ENCODE data around the gene SUPT4H1.
"Not testable (repeated sequence)": the region's sequence is repeated elsewhere in the genome, so short reads cannot be mapped to it uniquely, and the experiment has no call there.

The SUPT4H1 gene

DNA sequence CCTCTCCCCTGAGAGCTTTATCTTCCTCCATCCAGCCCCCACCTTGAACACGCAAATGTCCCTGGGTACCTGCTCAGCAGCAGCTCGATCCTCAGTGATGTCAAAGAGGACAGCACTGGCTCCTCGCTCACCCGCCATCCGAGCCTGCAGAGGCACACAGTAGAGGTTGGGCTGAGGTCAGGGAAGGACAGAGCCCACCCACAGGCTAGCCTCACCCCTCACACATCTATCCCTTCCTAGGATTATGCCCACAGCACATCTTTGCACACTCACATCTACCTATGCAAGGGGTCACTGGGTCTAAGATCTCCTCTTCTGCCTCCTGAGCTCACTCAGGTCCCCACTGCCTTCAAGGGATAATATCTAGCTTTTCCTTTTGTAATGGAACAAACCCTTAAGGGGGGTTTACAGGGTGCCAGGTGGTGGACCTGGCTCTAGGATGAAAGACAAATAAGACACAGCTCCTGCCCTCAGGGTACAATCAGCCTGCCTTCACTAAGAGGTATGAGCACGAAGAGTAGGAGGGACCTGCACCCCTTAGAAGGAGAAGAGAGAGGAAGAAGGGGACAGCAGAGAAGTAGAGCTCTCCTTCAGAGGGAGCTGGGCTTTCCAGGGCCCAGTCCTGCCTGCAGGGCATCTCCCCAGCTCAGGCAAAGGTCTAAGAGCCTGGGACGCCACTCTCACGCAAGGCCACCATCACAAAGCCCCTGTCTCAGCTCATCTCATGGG, 11.6 kb upstream of the SUPT4H1 start:
- no peak for DNase-seq (ENCODE audit: low spot score)

DNA sequence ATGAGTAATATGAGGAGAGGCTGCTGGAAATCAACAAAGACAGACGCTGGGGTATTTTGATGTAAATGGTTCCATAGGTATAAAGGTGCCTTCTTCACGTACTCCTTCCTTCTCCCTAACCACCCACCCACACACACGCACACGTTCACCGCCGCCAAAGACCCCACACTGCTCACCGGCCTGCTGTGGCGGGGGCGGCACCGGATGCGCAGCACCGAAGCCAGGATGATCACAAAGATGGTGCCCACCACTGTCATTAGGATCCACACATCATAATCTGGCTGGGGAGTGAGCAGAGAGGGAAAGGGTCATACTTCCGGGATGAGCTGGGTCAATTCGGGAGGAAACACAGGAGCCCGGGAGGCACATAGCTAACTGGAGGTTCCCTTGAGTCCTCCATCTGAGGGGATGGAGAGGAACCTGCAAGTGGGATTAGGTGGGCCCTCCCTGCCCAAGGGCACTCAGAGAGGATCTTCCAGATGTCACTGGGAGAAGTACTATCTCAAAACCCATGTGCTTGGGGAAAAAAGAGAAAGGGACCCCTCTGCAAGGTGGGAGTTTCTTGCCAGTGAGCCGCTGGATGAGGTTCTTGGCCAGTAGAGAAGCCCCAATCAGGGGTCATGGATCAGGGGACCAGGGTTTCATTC, 10.5 kb upstream of the SUPT4H1 start:
- DNase-seq (ENCODE audit: low spot score), result no peak

DNA sequence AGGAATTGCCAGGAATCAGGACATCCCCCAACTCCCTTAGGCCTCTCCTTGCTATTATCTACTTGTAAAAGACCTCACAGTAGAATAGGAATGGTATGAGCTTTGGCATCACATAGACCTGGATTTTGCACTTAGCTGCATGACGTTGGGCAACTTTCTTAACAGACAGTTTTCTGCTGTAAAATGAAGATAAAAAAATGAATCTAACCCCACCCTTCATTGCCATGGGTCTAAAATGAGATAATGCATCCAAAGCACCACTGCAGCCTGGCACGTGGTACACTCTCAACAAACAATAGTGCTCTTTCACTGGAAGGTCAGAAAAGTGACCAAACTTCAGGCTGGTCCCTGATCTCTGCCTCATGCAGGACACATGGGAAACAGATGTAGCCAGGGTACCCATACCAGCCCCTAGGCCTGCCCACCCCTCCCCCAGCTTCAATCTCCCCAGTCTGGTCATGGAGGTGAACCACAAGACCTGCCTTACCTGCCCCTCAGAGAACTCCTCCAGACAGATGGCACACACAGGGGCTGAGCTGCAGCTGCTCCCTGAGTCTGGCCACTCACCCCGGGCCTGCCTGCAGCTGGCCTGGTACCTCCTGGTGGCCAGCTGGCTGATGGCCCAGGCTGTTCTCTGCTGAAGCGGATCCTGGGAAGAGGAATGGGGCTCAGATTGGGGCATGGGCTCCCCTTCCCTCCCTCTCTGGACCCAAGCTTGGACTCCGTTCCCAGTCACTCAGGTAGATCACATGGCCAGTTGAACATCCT, 8.5 kb upstream of the SUPT4H1 start:
- peak; percentile 54 for DNase-seq (ENCODE audit: low spot score)

DNA sequence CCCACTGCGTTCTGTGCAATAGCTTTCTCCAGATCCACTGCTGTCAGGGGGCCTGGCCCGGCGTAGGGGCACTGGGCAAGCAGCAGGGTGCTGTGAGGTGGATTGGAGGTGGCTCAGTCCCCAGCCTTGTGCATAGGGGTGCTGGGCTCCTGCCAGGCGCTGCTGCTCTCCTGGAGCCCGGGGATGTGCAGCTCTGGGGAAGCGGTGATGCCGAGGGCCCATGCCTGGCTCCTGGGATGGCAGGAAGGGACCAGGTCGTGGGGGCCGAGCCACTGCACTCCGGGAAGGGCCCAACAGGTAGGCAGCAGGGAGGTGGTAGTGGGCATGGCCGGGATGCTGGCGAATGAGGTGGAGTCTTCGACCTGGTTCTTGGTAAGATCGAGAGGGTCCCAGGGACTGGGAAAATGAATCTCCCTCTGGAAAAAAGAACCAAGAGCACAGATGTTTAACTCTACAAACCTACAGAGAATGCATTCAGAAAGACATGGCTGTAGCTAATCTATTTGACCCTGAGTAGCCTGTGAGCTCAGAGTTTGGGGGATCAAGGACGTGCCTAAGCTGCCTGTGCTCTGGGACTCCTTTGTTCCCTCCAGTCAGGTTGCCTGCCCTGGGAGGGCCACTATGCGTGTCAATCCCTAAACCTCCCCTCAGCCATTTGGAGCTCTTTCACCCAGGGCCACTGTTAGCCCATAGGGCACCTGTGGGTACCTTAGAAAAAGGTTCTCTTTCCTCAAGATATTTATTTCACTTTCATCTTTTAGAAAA, 6.6 kb upstream of the SUPT4H1 start:
- DNase-seq (ENCODE audit: low spot score), result no peak

DNA sequence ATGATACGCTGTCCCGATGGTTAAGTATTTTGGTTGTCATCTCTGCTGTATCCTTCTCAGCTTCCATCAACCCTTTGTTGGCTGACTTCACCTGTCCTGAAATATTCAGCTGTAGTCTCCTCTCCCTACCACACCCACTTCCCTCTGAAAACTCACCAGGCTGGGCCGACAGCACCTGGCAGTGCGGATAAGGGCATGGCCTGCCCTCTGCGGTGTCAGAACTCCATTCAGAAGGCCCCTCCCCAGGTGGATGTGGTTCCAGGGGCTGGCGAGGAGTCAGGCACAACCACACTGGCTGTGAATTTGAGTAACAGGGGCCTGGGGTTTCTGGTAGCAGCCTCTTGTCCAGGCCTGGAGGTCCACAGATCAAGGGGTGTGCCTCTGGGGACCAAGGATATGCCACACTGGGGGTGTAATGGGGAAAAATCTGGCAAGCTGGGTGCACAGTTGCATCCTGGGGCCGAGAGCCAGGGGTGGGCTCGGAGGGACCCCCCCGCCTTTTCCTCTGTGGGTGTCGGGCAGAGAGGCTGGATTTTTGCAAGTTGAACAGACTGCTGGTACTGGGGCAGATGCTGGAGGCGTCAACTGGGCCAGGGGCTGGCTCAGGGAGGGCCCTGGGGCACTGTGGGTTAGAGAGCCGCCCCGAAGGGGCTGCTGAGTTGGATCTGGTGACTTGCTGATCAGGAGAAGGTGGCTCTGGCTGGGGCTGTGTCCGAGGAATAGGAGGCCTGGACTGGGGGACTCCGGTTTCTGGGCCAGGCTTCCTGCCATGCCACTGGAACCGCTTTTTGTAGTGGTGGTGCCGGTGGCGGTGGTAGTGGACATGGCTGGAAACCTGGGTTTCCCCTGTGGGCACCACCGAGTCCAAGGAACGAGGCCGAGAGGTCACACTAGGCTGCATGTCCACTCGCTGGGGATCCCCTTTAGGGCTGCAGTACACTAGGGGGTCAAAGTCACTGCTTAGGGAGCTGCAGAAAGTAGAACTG, 5.6 kb upstream of the SUPT4H1 start:
- no peak for DNase-seq (ENCODE audit: low spot score)

DNA sequence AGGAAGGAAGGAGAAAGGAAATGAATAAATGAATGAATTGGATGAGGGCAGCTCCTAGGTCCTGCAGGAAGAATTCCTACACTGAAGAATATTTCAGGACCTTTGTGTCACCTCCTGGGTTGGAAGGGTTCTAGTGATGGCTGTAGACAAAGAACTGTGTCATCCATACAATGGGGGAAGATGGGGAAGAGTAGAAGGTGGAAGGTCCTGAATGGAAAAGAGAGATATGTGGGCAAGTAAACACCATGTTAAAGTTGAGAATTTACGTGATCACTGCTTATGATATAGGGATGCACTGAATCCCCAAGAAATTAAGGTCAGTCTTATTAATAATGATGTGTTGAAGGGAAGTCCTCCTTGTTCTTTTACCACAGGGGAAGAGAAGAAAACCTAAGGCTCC, 4.2 kb upstream of the SUPT4H1 start:
- no peak for DNase-seq (ENCODE audit: low spot score)

DNA sequence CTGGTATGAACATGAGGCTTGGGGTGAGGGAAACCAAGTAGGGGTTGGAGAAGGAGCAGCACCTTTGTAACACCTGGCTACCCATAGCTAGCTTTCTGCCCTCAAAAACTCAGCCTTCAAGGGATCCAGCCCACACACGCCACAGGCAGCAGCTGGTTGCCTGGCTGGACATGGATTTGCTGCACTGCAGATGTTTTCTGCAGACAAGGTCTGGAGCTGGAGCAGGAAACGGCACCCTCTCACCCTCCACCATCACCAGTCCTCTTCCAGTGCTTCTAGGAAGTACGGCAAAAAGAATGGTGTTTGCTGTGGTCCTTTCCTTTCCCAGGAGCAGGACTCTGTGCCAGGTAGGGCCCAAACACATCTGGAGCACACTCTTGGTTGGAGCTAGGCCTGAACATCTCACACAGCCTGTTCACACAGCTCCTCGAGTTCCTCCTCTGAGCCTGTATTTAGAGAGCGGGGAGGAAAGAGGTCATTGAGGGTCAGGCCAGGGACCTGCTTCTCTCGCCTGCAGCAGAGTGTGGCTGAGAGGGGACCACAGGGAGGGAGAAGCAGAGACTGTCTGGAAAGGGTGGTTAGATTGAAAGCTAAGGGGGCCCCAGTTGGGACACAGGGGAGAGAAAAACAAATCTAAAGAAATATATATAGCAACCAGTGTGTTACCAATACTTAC, 2.7 kb upstream of the SUPT4H1 start:
- no peak for DNase-seq (ENCODE audit: low spot score)

DNA sequence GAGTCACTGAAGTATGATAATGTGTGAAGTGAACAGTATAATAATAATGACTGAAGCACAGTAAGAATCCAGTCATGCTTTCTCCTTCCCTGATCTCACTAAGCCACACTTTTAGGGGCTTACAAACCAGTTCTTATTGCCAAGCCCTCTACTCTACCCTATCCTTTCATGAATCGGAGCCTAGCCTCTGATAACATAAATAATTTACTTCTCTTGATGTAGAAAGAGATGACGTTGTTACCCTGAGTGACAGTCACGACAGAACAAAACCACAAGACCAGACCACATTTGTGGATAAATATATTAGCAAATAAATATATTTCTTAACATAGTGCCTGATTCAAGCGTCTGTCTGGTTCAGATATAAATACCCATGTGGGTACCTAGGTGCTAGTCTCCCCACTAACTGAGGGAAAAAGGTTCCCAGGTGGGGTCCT, 1.4 kb upstream of the SUPT4H1 start:
- no peak for DNase-seq (ENCODE audit: low spot score)

DNA sequence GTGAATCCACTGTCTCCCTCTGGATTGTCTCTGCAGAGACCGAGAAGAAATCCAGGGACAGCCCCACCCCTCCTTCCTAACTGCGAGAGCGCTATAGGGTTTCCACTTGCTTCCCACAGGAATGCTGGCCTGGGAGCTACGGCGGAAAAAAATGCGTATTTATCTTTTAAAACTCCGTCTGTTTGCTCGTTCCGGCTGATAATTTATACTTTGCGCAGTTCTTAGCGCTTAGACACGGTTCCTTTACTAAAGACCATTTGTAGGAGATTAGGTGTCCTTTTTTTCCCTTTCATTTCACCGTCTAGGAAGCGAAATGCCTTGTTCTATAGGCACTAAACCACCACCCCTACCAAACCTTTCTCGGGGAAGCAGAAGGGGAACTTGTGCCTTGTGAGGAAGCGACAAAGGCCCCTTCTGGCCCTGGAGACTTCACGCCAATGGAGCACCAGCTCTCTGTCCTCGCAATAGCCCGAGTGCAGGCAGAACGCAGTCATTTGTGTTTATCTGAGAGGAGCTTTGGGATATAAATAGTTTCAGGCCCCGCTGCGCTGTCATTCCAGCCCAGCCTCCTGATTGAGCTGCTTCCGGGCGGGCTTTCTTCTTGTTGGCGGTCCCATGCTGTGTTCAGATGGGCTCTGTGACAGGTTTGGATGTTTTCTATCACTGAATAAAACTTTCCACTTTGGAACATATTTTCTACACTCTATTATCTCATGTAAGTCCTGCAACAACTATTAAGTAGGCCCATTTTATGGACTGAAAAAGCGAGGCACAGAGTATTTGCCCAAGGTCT, 791 bp upstream of the SUPT4H1 start:
- DNase-seq (ENCODE audit: low spot score), result peak; percentile 32

DNA sequence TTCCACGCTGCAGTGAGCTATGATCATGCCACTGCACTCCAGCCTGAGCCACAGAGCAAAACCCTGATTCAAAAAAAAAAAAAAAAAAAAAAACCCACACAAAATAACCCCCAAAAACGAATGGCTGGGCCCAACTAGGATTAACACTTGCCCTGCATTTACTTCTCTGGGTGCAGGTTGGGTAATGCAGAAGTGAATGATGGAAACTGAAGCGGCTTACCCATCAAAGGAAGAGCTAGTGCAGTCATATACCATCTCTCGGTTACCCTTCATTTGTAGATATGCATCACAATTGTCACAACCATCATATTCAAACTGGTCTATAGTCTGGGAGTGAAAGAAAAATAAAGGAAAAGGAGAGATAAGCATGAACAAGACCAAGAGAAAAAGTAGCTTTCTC, 819 bp downstream of the SUPT4H1 start:
- no peak for DNase-seq (ENCODE audit: low spot score)

DNA sequence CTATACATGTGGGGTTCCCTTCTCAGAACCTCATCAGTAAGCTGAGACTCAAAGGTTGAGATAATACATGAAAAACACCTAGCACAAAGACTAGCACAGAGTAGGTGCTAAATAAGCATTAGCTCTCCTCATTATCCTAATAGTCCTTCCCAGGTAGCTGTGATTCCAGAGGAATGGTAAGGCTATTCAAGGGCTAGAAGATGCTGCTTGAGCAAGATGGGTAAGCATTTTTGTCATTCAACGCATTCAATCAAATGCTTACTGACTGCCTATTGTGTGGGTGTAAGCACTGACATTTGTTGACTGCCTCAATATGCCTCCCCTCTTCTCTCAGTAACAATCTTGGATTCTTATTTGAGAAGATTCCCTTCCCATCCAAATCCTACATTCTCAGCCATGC, 4.0 kb downstream of the SUPT4H1 start:
- DNase-seq (ENCODE audit: low spot score), result no peak

DNA sequence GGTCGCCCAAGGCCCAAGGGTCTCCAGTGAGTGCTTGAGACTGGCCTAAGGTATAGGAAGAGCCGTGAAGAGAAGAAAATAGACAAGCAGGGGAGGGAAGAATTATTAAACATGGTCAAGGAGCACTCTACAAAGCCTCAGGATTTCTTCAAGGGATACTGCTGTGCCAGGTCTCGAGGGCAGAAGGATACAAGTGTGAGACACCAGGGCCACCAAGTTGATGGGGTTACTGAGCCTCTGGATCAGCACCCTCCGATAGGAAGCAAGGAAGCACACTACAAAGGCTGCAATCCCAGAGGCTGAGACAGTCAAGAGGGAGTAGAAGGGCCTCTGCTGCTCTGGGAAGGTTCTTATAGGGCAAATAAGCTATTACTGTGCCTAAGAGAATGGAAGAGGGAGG, 6.5 kb downstream of the SUPT4H1 start:
- DNase-seq (ENCODE audit: low spot score), result no peak

DNA sequence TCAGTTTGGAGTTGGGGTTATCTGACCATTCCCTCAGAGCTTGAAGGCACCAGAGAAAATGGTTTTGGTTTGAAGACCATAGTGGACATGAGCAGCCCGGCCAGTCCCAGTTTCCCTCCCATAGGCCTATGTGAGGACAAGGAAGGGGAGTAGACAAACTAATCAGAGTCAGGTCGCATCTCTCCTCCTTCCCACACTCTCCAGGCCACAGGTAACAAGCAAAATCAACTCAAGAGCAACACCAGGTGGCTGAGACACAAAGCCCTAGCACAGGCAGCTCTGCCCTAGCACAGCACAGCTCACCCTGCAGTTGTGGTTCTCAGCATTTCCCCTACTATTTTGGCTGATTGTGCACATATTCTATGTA, 7.2 kb downstream of the SUPT4H1 start:
- no peak for DNase-seq (ENCODE audit: low spot score)

DNA sequence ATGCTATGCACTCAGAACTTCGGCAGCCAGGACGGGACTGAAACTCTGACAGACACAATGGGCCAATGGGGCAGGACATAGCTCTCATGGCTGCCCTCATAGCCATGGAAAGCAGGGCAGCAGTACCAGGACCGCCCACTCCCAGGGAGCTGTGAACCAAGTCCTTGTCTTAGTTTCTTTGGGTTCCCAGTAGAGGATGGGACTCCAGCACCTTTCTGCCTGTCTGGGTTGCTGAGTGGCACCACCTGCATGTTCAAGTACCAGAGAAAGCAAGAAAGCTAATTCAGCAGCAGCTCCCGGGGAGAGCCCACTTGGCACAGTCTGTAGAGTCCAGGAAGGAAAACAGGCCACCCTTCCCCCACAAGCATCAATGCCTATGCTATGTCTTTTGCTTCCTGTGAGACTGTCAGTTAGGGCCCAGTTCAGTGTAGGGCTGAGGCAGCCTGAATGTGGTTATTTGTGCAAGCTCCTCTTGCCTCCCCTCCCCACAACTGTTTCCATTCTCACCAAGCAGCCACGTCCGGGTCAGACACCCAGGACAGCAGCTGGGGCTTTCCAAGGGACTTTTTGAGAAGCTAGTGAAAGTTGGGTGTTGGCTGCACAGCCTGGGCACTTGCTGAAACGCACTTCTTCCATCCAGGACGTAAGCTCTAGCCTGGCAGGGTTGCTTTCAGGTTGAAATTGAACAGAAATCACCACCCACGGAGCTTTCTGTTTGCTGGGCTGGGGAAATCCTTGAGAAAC, 7.8 kb downstream of the SUPT4H1 start:
- DNase-seq (ENCODE audit: low spot score), result no peak

DNA sequence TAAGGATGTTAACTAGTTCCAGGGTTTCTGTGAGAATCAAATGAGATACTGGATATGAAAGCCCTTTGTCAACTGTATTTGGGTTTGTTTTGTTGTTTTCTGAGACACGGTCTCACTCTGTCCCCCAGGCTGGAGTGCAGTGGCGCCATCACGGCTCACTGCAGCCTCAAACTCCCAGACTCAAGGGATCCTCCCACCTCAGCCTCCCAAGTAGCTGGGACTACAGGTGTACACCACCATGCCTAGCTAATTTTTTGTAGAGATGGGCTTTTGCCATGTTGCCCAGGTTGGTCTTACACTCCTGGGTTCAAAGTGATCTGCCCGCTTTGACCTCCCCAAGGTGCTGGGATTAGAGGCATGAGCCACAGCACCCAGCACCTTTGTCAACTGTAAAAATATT, 8.9 kb downstream of the SUPT4H1 start:
- no peak for DNase-seq (ENCODE audit: low spot score)

DNA sequence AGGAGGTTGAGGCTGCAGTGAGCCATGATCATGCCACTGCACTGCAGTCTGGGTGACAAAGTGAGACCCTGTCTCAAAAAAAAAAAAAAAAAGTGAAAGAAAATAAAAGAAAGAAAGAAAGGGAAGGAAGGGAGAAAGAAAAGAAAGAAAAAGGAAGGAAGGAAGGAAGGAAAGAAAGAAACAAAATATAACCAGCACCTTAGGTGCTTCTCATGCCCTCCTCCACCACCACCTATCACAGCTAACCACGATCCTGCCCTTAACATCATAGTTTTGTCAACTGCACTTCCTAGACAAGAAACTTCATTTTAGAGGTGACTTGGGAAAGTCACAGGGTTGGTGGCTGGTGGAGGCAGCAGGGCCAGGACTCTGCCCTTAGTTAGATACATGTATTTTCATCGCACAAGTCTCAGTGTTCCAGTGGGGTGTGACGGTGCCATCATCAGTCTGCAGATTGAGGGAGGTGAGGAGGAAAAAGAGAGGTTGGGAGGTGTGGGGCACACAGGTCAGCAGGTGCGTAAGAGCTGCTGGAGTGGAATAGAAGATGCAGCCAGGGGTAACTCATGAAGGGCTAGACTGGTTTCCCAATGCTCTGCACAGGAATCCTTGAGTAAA, 10.0 kb downstream of the SUPT4H1 start:
- no peak for DNase-seq (ENCODE audit: low spot score)

DNA sequence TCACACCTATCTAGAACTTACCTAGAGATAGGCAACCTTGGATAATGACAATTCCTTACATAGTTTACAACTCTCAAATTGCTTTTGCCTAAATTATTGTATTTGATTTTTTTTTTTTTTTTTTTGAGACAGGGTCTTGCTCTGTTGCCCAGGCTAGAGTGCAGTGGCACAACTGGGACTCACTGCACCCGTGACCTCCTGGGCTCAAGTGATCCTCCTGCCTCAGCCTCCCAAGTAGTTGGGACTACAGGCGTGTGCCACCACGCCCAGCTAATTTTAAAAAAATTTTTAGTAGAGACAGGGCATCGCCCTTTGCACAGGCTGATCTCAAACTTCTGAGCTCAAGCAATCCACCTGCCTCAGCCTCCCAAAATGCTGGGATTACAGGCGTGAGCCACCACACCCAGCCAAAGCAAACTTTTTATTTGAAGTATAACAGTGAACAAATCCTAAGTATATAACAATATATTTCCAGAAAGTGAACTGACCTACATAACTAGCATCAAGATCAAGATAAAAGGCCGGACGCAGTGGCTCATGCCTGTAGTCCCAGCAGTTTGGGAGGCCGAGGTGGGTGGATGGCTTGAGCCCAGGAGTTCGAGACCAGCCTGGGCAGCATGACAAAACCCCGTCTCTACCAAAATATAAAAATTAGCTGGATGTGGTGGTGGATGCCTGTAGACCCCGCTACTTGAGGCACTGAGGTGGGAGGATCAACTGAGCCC, 10.7 kb downstream of the SUPT4H1 start:
- DNase-seq (ENCODE audit: low spot score), result not testable (repeated sequence)

DNA sequence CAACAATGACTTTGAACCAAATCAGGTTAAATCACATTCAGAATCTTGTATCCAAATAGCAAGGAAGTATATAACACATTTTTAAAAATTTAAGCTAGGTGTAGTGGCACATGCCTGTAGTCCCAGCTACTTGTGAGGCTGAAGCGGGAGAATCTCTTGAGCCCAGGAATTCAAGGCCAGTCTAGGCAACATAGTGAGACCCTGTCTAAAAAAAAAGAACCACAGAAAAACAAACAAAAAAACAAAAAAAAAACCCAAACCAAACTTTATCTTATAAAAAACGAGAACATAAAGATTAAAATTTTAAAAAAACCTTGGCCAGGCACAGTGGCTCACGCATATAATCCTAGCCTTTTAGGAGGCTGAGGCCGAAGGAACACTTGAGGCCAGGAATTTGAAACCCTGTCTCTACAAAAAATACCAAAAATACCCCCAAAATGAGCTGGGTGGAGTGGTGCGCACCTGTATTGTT, 11.6 kb downstream of the SUPT4H1 start:
- no peak for DNase-seq (ENCODE audit: low spot score)
